T follicular helper cell (primary cell): ENCODE results near the gene GCDH.
"Not testable (repeated sequence)": the region's sequence is repeated elsewhere in the genome, so short reads cannot be mapped to it uniquely, and the experiment has no call there.

Source experiments
- DNase-seq: peaks from one replicate; pipeline ENCODE4 v3.0.0-alpha.2; 2020; ENCODE audit warnings: low read depth

GCDH gene

DNA sequence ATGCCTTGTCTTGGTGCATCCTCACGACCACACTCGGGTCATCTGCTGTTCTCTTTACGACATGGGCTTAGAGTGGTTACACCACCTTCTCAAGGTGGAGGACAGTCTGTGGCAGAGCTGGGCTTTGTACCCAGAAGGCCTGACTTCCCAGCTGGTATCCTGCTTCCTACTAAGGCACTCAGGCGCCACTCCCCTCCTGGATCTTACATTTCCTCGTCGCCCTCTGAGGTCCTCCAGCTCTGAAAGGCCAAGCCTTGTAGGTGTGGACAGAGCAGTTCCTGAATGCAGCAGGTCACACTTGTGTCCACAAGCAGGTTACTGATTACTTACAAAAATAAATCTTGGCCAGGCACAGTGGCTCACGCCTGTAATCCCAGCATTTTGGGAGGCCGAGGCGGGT, 16.2 kb downstream of the GCDH start:
- no peak for DNase-seq

DNA sequence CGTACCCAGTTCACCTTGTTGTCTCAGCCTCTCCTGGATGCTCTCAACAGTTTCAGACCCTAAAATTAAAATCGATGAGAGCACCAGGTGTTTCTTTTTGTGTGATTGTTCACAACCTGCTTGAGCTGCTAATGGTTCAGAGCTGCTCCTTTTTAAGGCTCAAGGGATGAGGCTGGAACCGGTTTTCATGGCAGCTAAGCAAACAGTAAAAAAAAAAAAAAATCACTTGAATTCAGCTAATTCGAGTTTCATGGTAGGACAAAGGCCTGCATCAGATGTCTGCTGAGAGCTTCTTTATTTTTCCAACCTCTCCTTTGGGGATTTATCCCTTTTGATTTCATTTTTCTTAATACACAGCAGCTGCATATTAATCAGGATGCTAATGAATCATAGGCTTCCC, 21.6 kb downstream of the GCDH start:
- DNase-seq = no peak

DNA sequence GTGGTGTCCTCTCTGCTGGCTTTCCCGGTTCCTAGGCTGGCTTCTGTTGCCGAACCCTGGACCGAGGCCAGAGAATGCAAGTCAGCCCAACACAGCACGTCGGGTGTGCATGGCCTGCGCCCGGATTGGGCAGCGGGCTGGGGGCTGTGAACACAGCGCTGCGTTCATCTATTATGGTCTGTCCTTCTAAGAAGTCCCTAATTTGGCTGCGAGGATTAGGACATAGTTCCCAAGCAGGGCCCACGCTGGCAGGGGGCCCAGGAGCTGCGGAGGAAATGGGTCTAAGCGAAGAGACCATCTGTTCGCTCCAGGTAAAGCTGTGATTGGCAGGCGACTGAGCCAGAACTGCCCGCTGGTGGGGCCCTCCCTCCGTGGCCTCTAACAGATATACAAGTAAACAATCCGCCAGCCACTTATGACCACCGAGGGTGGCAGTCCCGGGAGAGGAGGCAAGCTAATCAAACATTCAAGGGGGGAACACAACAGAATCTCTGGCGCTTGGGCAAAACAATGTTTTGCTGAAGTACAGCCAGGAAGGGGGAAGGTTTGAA, 22.1 kb downstream of the GCDH start:
- no peak for DNase-seq

GRCh38 chr19:12913851-12914690, 23.1 kb downstream of the GCDH start:
- DNase-seq = peak; percentile 43

DNA sequence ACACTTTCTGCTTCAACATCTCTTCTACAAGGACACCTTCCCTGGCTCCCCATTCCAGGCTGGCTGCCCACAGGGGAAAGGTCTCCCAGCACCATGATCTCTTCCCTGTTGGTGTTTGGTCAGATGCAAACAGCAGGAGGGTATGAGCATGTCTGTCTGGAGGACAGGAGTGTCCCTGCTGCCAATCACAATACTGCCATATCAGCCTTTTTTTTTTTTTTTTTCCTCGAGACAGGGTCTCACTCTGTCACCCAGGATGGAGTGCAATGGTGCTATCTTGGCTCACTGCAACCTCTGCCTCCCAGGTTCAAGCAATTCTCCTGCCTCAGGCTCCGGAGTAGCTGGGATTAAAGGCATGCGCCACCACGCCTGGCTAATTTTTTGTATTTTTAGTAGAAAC, 24.9 kb downstream of the GCDH start:
- DNase-seq = not testable (repeated sequence)

- DNase-seq = no peak
These were observed 27.3 kb downstream of the GCDH start for GRCh38 chr19:12918253-12918652.

DNA sequence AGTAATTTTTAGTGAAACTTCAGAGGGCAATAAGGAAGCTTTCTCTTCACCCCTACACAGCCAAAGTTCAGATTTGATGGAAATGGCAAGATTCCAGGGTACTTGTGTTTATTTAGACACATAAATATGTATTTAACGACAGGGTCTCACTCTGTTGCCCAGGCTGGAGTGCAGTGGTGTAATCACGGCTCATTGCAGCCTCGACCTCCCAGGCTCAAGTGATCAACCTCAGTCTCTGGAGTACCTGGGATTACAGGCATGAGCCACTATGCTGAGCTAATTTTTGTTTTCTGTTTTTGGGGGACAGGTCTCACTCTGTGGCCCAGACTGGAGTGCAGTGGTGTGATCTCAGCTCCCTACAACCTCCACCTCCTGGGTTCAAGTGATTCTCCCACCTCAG, 30.1 kb downstream of the GCDH start:
- no peak for DNase-seq

- no peak for DNase-seq
These were observed 32.0 kb downstream of the GCDH start for GRCh38 chr19:12922959-12923358.

DNA sequence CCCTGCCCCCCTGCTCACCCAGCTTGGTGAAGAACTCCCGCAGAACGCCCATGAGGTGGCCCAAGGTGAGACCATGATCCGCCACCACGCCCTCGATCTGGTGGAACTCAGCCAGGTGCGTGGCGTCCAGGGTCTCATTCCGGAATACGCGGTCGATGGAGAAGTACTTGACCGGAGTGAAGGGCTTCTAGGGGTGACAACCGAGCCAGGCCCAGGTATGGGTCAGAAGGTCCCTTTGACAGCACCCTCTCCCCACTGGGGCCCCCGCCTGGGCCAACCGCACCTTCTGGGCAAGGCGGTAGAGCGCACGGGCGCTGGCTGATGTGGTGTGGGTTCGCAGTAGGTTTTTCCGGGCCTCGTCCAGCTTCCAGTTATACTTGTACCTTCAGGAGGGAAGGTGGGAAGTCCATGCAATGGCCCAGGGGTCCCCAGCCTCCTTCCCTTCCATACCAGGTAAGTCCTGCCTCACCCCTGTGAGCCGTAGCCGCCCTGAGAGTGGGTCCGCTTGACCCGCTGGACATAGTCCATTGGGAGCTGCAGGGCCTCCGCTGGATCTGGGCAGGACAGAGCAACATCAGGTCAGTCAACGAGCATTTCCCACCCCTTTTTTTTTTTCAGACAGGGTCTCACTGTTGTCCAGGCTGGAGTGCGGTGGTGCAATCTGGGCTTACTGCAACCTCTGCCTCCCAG, 33.8 kb downstream of the GCDH start:
- DNase-seq = no peak

DNA sequence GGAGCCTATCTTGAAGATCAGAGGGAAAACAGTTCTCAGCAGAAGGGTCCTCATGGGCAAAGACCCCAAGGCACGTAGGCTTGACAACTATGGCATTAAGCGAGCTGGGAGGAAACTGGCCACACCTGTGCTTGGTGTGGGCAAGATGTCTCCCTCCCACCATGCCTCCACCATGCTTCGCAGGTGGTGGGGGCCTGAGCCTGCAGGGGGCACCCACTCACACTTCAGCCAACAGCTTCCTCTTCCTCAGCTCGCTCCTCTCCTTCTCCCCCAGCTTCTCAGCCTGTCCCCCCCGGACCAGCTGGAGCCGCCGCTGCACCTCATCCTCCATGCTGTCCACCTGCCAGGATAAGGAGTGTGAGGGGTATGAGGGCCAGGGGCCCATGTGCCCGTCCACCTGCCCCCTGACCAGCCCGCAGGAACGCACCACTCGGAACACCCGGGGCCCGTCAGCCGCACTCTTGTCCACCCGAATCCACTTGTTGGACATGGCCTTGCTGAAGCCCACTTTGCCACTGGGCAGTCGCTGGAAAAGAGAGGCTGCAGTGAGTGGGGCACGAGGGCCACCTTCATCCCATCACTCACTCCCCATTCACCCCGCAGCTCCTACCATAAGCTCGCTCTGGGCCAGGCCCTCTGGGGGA, 39.2 kb downstream of the GCDH start:
- no peak for DNase-seq

GRCh38 chr19:12932392-12933286, 41.7 kb downstream of the GCDH start:
- DNase-seq = no peak

GRCh38 chr19:12933287-12934072, 42.5 kb downstream of the GCDH start, which contains the start of gene FARSA:
TSS of gene FARSA (minus strand) at chr19:12933711. CDS start at chr19:12933696, 15 bp downstream.
- DNase-seq = peak; percentile 82

- DNase-seq = no peak
These were observed 44.1 kb downstream of the GCDH start for GRCh38 chr19:12935071-12935470.

DNA sequence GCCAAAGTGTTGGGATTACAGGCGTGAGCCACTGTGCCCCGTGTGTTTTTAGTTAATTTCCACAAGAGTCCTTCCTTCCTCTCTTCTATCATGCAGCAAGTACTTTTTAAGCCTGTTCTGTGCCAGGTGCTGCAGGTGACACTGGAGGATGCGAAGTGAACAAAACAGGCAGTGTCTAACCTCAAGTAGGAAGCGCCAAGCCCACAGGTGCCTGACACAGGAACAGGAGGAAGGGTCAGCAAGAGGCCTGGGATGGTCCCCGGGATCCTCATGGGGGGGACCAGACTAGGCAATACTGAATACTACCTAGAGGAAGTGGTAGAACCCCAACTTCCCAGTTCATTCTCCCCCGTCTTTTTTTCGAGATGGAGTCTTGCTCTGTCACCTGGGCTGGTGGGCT, 45.6 kb downstream of the GCDH start:
- DNase-seq = no peak

GRCh38 chr19:12937093-12937926, 46.4 kb downstream of the GCDH start:
- DNase-seq = no peak

DNA sequence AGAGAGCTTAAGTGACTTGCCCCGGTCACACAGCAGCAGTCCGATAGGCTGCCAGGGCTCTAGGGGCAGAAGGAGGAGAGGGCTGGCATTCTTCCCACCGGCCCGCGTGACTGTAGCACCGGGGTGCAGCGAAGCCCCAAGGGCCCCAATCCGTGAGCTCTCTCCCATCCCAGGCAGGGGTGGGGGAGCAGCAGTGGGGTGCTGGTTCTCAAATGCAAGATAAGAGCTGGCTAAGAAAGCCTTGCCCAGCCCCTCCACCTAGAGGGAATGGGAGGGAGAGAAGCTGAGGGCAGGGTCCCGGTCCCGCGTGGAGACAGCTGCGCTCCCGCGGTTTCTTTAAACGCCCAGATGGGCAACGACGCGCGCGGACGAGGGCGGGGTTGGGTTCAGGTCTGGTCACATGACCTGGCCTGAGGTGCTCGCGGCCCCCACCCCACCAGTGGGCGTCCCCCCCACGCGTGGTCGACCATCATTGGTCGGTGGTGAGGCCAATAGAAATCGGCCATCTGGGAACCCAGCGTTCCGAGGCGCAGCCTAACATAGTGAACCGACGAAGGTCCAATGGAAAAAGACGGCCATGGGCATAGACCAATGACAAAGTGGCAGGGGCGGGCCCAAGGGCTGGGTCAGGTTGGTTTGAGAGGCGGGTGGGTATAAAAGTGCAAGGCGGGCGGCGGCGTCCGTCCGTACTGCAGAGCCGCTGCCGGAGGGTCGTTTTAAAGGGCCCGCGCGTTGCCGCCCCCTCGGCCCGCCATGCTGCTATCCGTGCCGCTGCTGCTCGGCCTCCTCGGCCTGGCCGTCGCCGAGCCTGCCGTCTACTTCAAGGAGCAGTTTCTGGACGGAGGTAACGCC, 47.2 kb downstream of the GCDH start, which contains the start of gene CALR:
Gene CALR, plus strand, starts transcription at position 683 of the 852 bp plus-strand sequence. Its CDS starts 71 bp downstream, at position 754.
- DNase-seq = peak; percentile 97

- DNase-seq = no peak
These were observed 48.0 kb downstream of the GCDH start for GRCh38 chr19:12938779-12939601.

DNA sequence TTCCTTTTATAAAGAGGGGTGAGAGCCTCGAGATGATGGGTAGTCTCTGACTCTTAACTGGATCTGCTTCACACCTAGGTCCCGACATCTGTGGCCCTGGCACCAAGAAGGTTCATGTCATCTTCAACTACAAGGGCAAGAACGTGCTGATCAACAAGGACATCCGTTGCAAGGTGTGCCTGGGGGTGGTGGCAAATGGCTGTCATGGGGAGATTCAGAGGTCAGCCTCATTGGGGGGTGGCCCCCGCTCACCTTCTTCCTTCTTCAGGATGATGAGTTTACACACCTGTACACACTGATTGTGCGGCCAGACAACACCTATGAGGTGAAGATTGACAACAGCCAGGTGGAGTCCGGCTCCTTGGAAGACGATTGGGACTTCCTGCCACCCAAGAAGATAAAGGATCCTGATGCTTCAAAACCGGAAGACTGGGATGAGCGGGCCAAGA, 49.0 kb downstream of the GCDH start:
- DNase-seq = no peak
